OCI-LY3 (cell line): ENCODE results near the gene SLC30A1.

ENCODE experiments used
- EZH2phosphoT487 ChIP-seq: fragments of 200-600 bp; shearing (Covaris generic); IDR thresholded peaks from 2 replicates; pipeline ENCODE4 v1.6.1; 2018; ENCODE audit warnings: antibody characterized with exemption, mixed run types, low read depth
- TF ChIP-seq, protein P1 (sequence below): fragments of 200-600, 300-600 bp; sonication (generic); IDR thresholded peaks from 2 replicates; pipeline ENCODE4 v1.5.1; 2014; ENCODE audit warnings: antibody characterized with exemption, low read length, low read depth

GRCh38 chr1:211619033-211619996, 40.4 kb upstream of the SLC30A1 start:
- TF ChIP-seq, protein P1, sequence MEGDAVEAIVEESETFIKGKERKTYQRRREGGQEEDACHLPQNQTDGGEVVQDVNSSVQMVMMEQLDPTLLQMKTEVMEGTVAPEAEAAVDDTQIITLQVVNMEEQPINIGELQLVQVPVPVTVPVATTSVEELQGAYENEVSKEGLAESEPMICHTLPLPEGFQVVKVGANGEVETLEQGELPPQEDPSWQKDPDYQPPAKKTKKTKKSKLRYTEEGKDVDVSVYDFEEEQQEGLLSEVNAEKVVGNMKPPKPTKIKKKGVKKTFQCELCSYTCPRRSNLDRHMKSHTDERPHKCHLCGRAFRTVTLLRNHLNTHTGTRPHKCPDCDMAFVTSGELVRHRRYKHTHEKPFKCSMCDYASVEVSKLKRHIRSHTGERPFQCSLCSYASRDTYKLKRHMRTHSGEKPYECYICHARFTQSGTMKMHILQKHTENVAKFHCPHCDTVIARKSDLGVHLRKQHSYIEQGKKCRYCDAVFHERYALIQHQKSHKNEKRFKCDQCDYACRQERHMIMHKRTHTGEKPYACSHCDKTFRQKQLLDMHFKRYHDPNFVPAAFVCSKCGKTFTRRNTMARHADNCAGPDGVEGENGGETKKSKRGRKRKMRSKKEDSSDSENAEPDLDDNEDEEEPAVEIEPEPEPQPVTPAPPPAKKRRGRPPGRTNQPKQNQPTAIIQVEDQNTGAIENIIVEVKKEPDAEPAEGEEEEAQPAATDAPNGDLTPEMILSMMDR: no peak
- no peak for TF ChIP-seq EZH2phosphoT487
